A549 (cell line): Measurements from ENCODE around the gene VWC2. TPM values are rescaled to one million over a fixed set of nuclear protein-coding genes. Genes with fewer than 3 reads are reported as not detected.

Source experiments
- ATAC-seq, 2 experiments: fragments of 200-7000 bp in 1 of 2; fragments of >200 bp in 1 of 2; cut with Nextera tagmentation in 1 of 2; cut with Tn5 transposase in 1 of 2; 3 replicates each; pipeline versions ENCODE4 v1.8.0 to v1.9.1; 2018 to 2020; ENCODE audit warnings: mild to moderate bottlenecking in 1 of 2, moderate library complexity in 1 of 2
- CTCF ChIA-PET: fragments of 300-600 bp; sonication (Branson Sonifier 250); formaldehyde crosslinking; extraction: SDS; loops from one replicate; lab custom pipeline; 2021; ENCODE audit warnings: antibody characterized with exemption, inconsistent platforms; lab: Yijun Ruan, JAX
- POLR2A ChIA-PET: fragments of 350-600 bp; formaldehyde crosslinking; extraction: SDS; loops from one replicate; lab custom pipeline; 2021; ENCODE audit warnings: antibody characterized with exemption, inconsistent platforms; lab: Yijun Ruan, JAX
- DNase-seq, 2 experiments: peaks; one replicate each; pipeline versions ENCODE4 v3.0.0 to v3.0.0-alpha.2; 2011 to 2016; ENCODE audit warnings: low read depth in 1 of 2, low spot score in 1 of 2
- FAIRE-seq: peaks from 2 replicates; lab custom pipeline; 2011; peaks lifted over from hg19 to GRCh38; lab: Jason Lieb, UNC
- H3K27ac ChIP-seq, 2 experiments: fragments of >200 bp; sonication (Bioruptor Twin); formaldehyde crosslinking; 3 replicates each; pipeline ENCODE4 v1.5.1; 2016 to 2017
- H3K4me1 ChIP-seq: fragments of >200 bp; sonication (Bioruptor Twin); formaldehyde crosslinking; 3 replicates; pipeline ENCODE4 v1.6.1; 2016
- H3K4me2 ChIP-seq: fragments of >200 bp; sonication (Bioruptor Twin); formaldehyde crosslinking; 3 replicates; pipeline ENCODE4 v1.6.1; 2016
- H3K4me3 ChIP-seq: fragments of >200 bp; sonication (Bioruptor Twin); formaldehyde crosslinking; 3 replicates; pipeline ENCODE4 v1.5.1; 2016
- H3K9me3 ChIP-seq: fragments of >200 bp; sonication (Bioruptor Twin); formaldehyde crosslinking; 3 replicates; pipeline ENCODE4 v1.6.1; 2016
- ATOH8 ChIP-seq: fragments of 250-450 bp; sonication (Bioruptor Pico); IDR thresholded peaks from 2 replicates; pipeline ENCODE4 v1.5.0; 2020; ENCODE audit warnings: low read depth, mild to moderate bottlenecking, moderate library complexity
- BHLHE40 ChIP-seq: IDR thresholded peaks from 2 replicates; pipeline ENCODE4 v1.6.1; 2012; ENCODE audit warnings: low read depth, low read length, inconsistent platforms
- CBX8 ChIP-seq: fragments of 200-600 bp; sonication (generic); IDR thresholded peaks from 2 replicates; pipeline ENCODE4 v1.6.1; 2016
- CEBPB ChIP-seq, 2 experiments: fragments of >200 bp in 1 of 2; sonication (Bioruptor Twin) in 1 of 2; formaldehyde crosslinking in 1 of 2; IDR thresholded peaks; 2 replicates each; pipeline ENCODE4 v1.6.1; 2012 to 2016
- CHD2 ChIP-seq: fragments of 150-350 bp; IDR thresholded peaks from 2 replicates; pipeline ENCODE4 v1.6.1; 2014; ENCODE audit warnings: low read length; ENCODE audit not compliant: partially characterized antibody
- E2F6 ChIP-seq: IDR thresholded peaks from 2 replicates; pipeline ENCODE4 v1.6.1; 2012; ENCODE audit warnings: low read depth, borderline replicate concordance
- EHF ChIP-seq: fragments of 250-450 bp; sonication (Bioruptor Pico); IDR thresholded peaks from 2 replicates; pipeline ENCODE4 v1.5.0; 2020; ENCODE audit warnings: mild to moderate bottlenecking
- ELK1 ChIP-seq: fragments of 150-350 bp; IDR thresholded peaks from 2 replicates; pipeline ENCODE4 v1.6.1; 2014; ENCODE audit warnings: low read depth, mild to moderate bottlenecking, low read length
- EP300 ChIP-seq, 2 experiments: fragments of >200 bp; sonication (Bioruptor Twin); formaldehyde crosslinking; IDR thresholded peaks; 2 replicates in 1 of 2; 3 replicates in 1 of 2; pipeline ENCODE4 v1.6.1; 2016 to 2017
- ESRRA ChIP-seq: fragments of 150-350 bp; IDR thresholded peaks from 2 replicates; pipeline ENCODE4 v1.6.1; 2014; ENCODE audit warnings: mild to moderate bottlenecking, low read length, borderline replicate concordance
- GATA3 ChIP-seq: IDR thresholded peaks from 2 replicates; pipeline ENCODE4 v1.6.1; 2012; ENCODE audit warnings: borderline replicate concordance
- HDAC2 ChIP-seq: fragments of 200-600 bp; sonication (generic); IDR thresholded peaks from 2 replicates; pipeline ENCODE4 v1.6.1; 2016
- HOXA7 ChIP-seq: fragments of 250-450 bp; sonication (Bioruptor Pico); IDR thresholded peaks from 2 replicates; pipeline ENCODE4 v1.5.0; 2020; ENCODE audit warnings: mild to moderate bottlenecking, moderate library complexity
- HOXB13 ChIP-seq: fragments of 250-450 bp; sonication (Bioruptor Pico); IDR thresholded peaks from 2 replicates; pipeline ENCODE4 v1.5.0; 2020; ENCODE audit warnings: low read depth, mild to moderate bottlenecking, moderate library complexity
- JUNB ChIP-seq: fragments of >200 bp; sonication (Bioruptor Twin); formaldehyde crosslinking; IDR thresholded peaks from 2 replicates; pipeline ENCODE4 v1.6.1; 2016
- MAFK ChIP-seq: fragments of 450-650 bp; IDR thresholded peaks from 2 replicates; pipeline ENCODE4 v1.6.1; 2014; ENCODE audit not compliant: partially characterized antibody
- MAX ChIP-seq: IDR thresholded peaks from 2 replicates; pipeline ENCODE4 v1.6.1; 2012
- MAZ ChIP-seq: fragments of 150-350 bp; IDR thresholded peaks from 2 replicates; pipeline ENCODE4 v1.6.1; 2014; ENCODE audit warnings: antibody characterized with exemption, low read depth, low read length, borderline replicate concordance
- RNF2 ChIP-seq: fragments of 200-600 bp; sonication (generic); IDR thresholded peaks from 2 replicates; pipeline ENCODE4 v1.6.1; 2016; ENCODE audit warnings: low read depth, mild to moderate bottlenecking, antibody characterized with exemption, moderate library complexity, borderline replicate concordance
- SREBF2 ChIP-seq: fragments of 450-650 bp; IDR thresholded peaks from 2 replicates; pipeline ENCODE4 v1.6.1; 2014; ENCODE audit warnings: mild to moderate bottlenecking, moderate library complexity
- TFCP2L1 ChIP-seq: fragments of 250-450 bp; sonication (Bioruptor Pico); IDR thresholded peaks from 2 replicates; pipeline ENCODE4 v1.5.0; 2021; ENCODE audit warnings: mild to moderate bottlenecking
- ZSCAN20 ChIP-seq: fragments of 250-450 bp; sonication (Bioruptor Pico); IDR thresholded peaks from 2 replicates; pipeline ENCODE4 v1.8.0; 2022; ENCODE audit warnings: mild to moderate bottlenecking, moderate library complexity
- WGBS: methylation state at CpG from one replicate; pipeline ENCODE4 v1.1.6; 2017; ENCODE audit errors: missing lambda C conversion rate; 5-methylcytosine and 5-hydroxymethylcytosine counted together
- polyA plus RNA-seq, 4 experiments: library from polyadenylated mRNA; depleted of rRNA in 3 of 4; stranded (reverse); fragments of >200 nt; fragmentation: RNase III in 1 of 4; extraction: RNeasy Plus Mini Kit Qiagen cat#74134 plus additional on column Dnase treatment in 1 of 4; gene quantifications; 2 replicates in 3 of 4; 3 replicates in 1 of 4; pipeline ENCODE4 v1.2.3, GENCODE V29; 2011 to 2017
- TF ChIP-seq, protein P1 (sequence below): fragments of 450-650 bp; IDR thresholded peaks from 2 replicates; pipeline ENCODE4 v1.6.1; 2014; ENCODE audit warnings: antibody characterized with exemption
- TF ChIP-seq, protein P2 (sequence below): IDR thresholded peaks from 2 replicates; pipeline ENCODE4 v1.6.1; 2012
- TF ChIP-seq, protein P3 (sequence below): fragments of 250-450 bp; sonication (Bioruptor Pico); IDR thresholded peaks from 2 replicates; pipeline ENCODE4 v1.5.0; 2021; ENCODE audit warnings: mild to moderate bottlenecking, moderate library complexity, borderline replicate concordance

The VWC2 gene
- polyA plus RNA-seq, 2 of the 4 experiments (the other 2 are of a cell fraction), result not detected

DNA sequence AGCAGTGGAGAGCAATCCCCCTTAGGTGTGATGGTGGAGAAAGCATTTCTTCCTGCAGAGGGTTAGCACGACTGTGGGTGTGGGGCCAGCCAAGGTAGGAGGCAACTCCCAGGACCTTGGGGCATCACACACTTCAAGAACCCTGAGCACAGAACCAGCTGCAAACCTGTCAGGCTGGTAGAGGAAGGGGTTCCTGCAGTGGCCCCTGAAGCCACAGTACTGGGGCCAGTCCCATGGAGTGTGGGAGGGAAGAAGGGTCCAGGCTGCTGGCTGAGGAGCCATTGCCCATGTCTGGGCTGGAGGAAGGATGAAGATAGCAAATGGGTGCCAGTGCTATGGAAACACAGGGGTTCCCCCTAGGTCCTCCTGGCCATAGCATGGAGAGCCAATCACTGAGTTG, 110.5 kb downstream of the VWC2 start:
- Histone ChIP-seq H3K9me3 (no peaks in the 10 kb centered on the region), H3K27ac (no peak overlapping the region), H3K4me2 (no peak overlapping the region), H3K4me3 (no peak overlapping the region), H3K4me1 (no peaks in the 10 kb centered on the region)
- CTCF ChIA-PET, result no interaction called here
- POLR2A ChIA-PET, result no interaction called here
- ATAC-seq (no peak), FAIRE-seq (no peak), DNase-seq (no peak)
- 0% methylated on average over 1 of the region's 1 CpG for WGBS
- TF ChIP-seq BHLHE40 (no peak), ELK1 (no peak), CHD2 (no peak), CBX8 (no peak), ZSCAN20 (CRISPR knock-in tag) (no peak), MAFK (no peak), SREBF2 (no peak), HOXA7 (CRISPR knock-in tag) (no peak), E2F6 (no peak), TFCP2L1 (CRISPR knock-in tag) (no peak), RNF2 (no peak), HOXB13 (CRISPR knock-in tag) (no peak)
- TF ChIP-seq, protein P1, sequence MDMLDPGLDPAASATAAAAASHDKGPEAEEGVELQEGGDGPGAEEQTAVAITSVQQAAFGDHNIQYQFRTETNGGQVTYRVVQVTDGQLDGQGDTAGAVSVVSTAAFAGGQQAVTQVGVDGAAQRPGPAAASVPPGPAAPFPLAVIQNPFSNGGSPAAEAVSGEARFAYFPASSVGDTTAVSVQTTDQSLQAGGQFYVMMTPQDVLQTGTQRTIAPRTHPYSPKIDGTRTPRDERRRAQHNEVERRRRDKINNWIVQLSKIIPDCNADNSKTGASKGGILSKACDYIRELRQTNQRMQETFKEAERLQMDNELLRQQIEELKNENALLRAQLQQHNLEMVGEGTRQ, result no peak
- TF ChIP-seq, protein P2, sequence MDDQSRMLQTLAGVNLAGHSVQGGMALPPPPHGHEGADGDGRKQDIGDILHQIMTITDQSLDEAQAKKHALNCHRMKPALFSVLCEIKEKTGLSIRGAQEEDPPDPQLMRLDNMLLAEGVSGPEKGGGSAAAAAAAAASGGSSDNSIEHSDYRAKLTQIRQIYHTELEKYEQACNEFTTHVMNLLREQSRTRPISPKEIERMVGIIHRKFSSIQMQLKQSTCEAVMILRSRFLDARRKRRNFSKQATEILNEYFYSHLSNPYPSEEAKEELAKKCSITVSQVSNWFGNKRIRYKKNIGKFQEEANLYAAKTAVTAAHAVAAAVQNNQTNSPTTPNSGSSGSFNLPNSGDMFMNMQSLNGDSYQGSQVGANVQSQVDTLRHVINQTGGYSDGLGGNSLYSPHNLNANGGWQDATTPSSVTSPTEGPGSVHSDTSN, result no peak
- TF ChIP-seq, protein P3, sequence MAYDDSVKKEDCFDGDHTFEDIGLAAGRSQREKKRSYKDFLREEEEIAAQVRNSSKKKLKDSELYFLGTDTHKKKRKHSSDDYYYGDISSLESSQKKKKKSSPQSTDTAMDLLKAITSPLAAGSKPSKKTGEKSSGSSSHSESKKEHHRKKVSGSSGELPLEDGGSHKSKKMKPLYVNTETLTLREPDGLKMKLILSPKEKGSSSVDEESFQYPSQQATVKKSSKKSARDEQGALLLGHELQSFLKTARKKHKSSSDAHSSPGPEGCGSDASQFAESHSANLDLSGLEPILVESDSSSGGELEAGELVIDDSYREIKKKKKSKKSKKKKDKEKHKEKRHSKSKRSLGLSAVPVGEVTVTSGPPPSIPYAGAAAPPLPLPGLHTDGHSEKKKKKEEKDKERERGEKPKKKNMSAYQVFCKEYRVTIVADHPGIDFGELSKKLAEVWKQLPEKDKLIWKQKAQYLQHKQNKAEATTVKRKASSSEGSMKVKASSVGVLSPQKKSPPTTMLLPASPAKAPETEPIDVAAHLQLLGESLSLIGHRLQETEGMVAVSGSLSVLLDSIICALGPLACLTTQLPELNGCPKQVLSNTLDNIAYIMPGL (CRISPR knock-in tag), result no peak

DNA sequence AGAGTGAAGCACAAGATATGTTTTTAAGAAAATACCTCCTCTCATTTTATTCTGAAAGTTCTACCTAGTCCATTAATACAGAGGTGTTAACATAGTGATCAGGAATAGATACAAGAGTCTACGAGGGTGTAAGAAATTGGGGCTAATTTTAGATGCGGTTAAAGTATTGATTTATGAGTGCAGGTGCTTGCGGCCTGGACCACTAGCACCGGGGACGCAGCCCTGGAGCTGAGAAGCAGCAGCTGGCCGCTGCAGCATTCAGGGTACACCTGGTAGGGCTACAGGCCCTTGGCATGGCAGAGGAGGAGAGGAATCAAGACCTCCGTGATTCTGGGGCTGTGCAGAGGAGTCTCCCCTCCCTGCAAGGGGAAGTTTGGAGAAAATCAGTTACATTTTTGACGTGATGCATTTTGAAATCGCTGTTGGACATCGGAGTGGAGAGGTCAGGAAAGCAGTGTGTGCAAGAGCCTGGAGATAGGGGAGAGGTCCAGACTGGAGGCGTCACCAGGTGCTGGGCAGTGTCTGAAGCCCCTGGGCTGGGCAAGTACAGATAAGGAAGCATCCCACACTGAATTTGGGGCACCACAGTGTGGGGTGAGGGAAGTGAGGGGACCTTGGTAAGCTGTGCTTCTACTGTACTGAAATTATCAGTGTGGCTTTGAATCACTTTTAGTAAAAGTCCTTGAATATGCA, 112.3 kb downstream of the VWC2 start:
- no peak for TF ChIP-seq CEBPB (IDR thresholded peaks at IDR 0.05)
- no peak for TF ChIP-seq E2F6
- no peak for TF ChIP-seq TFCP2L1 (CRISPR knock-in tag)
- TF ChIP-seq ATOH8 (CRISPR knock-in tag), result no peak
- TF ChIP-seq GATA3, result no peak
- no peak for TF ChIP-seq MAFK
- TF ChIP-seq MAX, result no peak
- no peak for TF ChIP-seq JUNB
- no peak for TF ChIP-seq HOXB13 (CRISPR knock-in tag)
- no peak for TF ChIP-seq HOXA7 (CRISPR knock-in tag)
- TF ChIP-seq ESRRA, result no peak
- no peak for TF ChIP-seq MAZ
- no peak for TF ChIP-seq HDAC2
- no peak for TF ChIP-seq EP300 (IDR thresholded peaks at IDR 0.05)
- TF ChIP-seq ZSCAN20 (CRISPR knock-in tag), result no peak
- TF ChIP-seq EHF (CRISPR knock-in tag), result no peak
- no peaks in the 10 kb centered on the region for H3K9me3 ChIP-seq
- no peaks in the 10 kb centered on the region for H3K4me1 ChIP-seq
- H3K4me2 ChIP-seq, result no peak overlapping the region
- FAIRE-seq, result no peak
- ChIA-PET CTCF (no interaction called here), POLR2A (no interaction called here)
- H3K27ac ChIP-seq, result no peak overlapping the region
- DNase-seq, result no peak
- WGBS, result 26% methylated on average over 11 of the region's 11 CpGs
- ATAC-seq, result no peak
- H3K4me3 ChIP-seq, result no peak overlapping the region
